CD14-positive monocyte (primary cell): ENCODE measurements around the gene SEMA7A. TPM values are rescaled to one million over a fixed set of nuclear protein-coding genes. Genes with fewer than 3 reads are reported as not detected.

ENCODE experiments used
- DNase-seq, 3 donors: peaks; one replicate each; pipeline ENCODE4 v3.0.0-alpha.2; 2011 to 2022
- H2AFZ ChIP-seq: 2 replicates; pipeline ENCODE4 v1.6.0; 2012; ENCODE audit warnings: mild to moderate bottlenecking, low read depth, low read length, inconsistent platforms; ENCODE audit not compliant: insufficient read depth, poor library complexity, severe bottlenecking
- H3K27ac ChIP-seq, 2 donors: 1 replicate in 1 of 2; 2 replicates in 1 of 2; pipeline ENCODE4 v1.5.1; 2012 to 2013; ENCODE audit warnings: low read length in 2 of 2, control low read depth in 1 of 2, inconsistent platforms in 1 of 2, low read depth in 1 of 2, mild to moderate bottlenecking in 1 of 2
- H3K27me3 ChIP-seq, 2 donors: one replicate each; pipeline versions ENCODE4 v1.6.0 to v1.6.1; 2011 to 2013; ENCODE audit warnings: low read length in 2 of 2; ENCODE audit not compliant: control insufficient read depth in 2 of 2, insufficient read depth in 2 of 2
- H3K36me3 ChIP-seq, 2 donors: replicated peaks in 1 of 2; 1 replicate in 1 of 2; 2 replicates in 1 of 2; pipeline versions ENCODE4 v1.5.1 to v1.6.1; 2012 to 2013; ENCODE audit warnings: low read length in 2 of 2, control low read depth in 1 of 2, inconsistent platforms in 1 of 2, mild to moderate bottlenecking in 1 of 2; ENCODE audit not compliant: insufficient read depth in 2 of 2, control insufficient read depth in 1 of 2
- H3K4me1 ChIP-seq, 2 donors: 1 replicate in 1 of 2; 2 replicates in 1 of 2; pipeline versions ENCODE4 v1.5.1 to v1.6.1; 2012 to 2013; ENCODE audit warnings: low read length in 2 of 2, control low read depth in 1 of 2, inconsistent platforms in 1 of 2, mild to moderate bottlenecking in 1 of 2, moderate library complexity in 1 of 2; ENCODE audit not compliant: insufficient read depth in 2 of 2, control insufficient read depth in 1 of 2
- H3K4me2 ChIP-seq: replicated peaks from 2 replicates; pipeline ENCODE3; 2012; ENCODE audit warnings: low read length, moderate library complexity, mild to moderate bottlenecking; ENCODE audit not compliant: poor library complexity, severe bottlenecking; ENCODE audit errors: extremely low read depth
- H3K4me3 ChIP-seq, 3 experiments: fragments of 200-600 bp in 1 of 3; sonication (generic) in 1 of 3; replicated peaks in 1 of 3; 1 replicate in 2 of 3; 2 replicates in 1 of 3; pipeline ENCODE4 v1.5.1; 2011 to 2013; ENCODE audit warnings: low read length in 3 of 3, mild to moderate bottlenecking in 3 of 3, control low read depth in 2 of 3, low read depth in 2 of 3, inconsistent platforms in 1 of 3, moderate library complexity in 1 of 3
- H3K79me2 ChIP-seq: 2 replicates; pipeline ENCODE4 v1.6.0; 2012; ENCODE audit warnings: mild to moderate bottlenecking, control low read depth, inconsistent platforms, low read length, moderate library complexity; ENCODE audit not compliant: insufficient read depth
- H3K9ac ChIP-seq: 2 replicates; pipeline ENCODE4 v1.6.0; 2017; ENCODE audit warnings: low read length, mild to moderate bottlenecking; ENCODE audit not compliant: insufficient read depth, poor library complexity, severe bottlenecking
- H3K9me3 ChIP-seq, 2 donors: replicated peaks in 1 of 2; 1 replicate in 1 of 2; 2 replicates in 1 of 2; pipeline versions ENCODE4 v1.5.1 to v1.6.1; 2012 to 2013; ENCODE audit warnings: low read length in 2 of 2, control low read depth in 1 of 2; ENCODE audit not compliant: control insufficient read depth in 1 of 2, insufficient read depth in 1 of 2
- H4K20me1 ChIP-seq: 2 replicates; pipeline ENCODE4 v1.6.0; 2012; ENCODE audit warnings: mild to moderate bottlenecking, low read length, control low read depth, moderate library complexity; ENCODE audit not compliant: insufficient read depth
- H3K27ac Mint-ChIP-seq, 7 donors: one replicate each; pipeline ENCODE4 v1.8.0; 2020; ENCODE audit warnings: mild to moderate bottlenecking in 7 of 7, mixed read lengths in 7 of 7, moderate library complexity in 6 of 7, inconsistent platforms in 2 of 7
- H3K27me3 Mint-ChIP-seq, 3 donors: one replicate each; pipeline ENCODE4 v1.8.0; 2021 to 2022; ENCODE audit warnings: low read depth in 3 of 3, mild to moderate bottlenecking in 3 of 3, mixed read lengths in 3 of 3, moderate library complexity in 3 of 3, inconsistent platforms in 1 of 3
- H3K36me3 Mint-ChIP-seq, 2 donors: one replicate each; pipeline ENCODE4 v1.8.0; 2020; ENCODE audit warnings: mixed read lengths in 2 of 2, inconsistent platforms in 1 of 2, mild to moderate bottlenecking in 1 of 2
- H3K4me1 Mint-ChIP-seq: one replicate; pipeline ENCODE4 v1.8.0; 2020; ENCODE audit warnings: mild to moderate bottlenecking, mixed read lengths
- H3K4me3 Mint-ChIP-seq, 2 donors: one replicate each; pipeline ENCODE4 v1.8.0; 2020; ENCODE audit warnings: mild to moderate bottlenecking in 2 of 2, mixed read lengths in 2 of 2, moderate library complexity in 1 of 2
- H3K9me3 Mint-ChIP-seq, 7 donors: one replicate each; pipeline ENCODE4 v1.8.0; 2020 to 2022; ENCODE audit warnings: mixed read lengths in 7 of 7, mild to moderate bottlenecking in 6 of 7, moderate library complexity in 6 of 7, inconsistent platforms in 2 of 7
- WGBS: methylation state at CpG from one replicate; pipeline ENCODE4 v1.1.5; 2013; ENCODE audit warnings: missing lambda C conversion rate; ENCODE audit not compliant: insufficient coverage; 5-methylcytosine and 5-hydroxymethylcytosine counted together
- intact Hi-C, 2 donors: fragments of 100-400 bp; cut with micrococcal nuclease; formaldehyde crosslinking; loops; one replicate each; pipeline versions ENCODE4 v1.15.0 to v1.15.1; 2023
- polyA plus RNA-seq, 3 donors: library from polyadenylated mRNA; depleted of rRNA in 1 of 3; unstranded in 2 of 3; stranded (reverse) in 1 of 3; fragments of 300-500 nt in 2 of 3; fragments of >200 nt in 1 of 3; fragmentation: Illumina TruSeq in 2 of 3; gene quantifications; 1 replicate in 2 of 3; 2 replicates in 1 of 3; pipeline ENCODE4 v1.2.3, GENCODE V29; 2012 to 2021
- TF ChIP-seq, protein P1 (sequence below): fragments of 200-600 bp; IDR thresholded peaks from one replicate; pipeline ENCODE4 v1.8.0; 2022; ENCODE audit warnings: antibody characterized with exemption, mild to moderate bottlenecking

SEMA7A gene
- polyA plus RNA-seq, 3 donors, result 0.04 to 4.8 (median 0.15) TPM

DNA sequence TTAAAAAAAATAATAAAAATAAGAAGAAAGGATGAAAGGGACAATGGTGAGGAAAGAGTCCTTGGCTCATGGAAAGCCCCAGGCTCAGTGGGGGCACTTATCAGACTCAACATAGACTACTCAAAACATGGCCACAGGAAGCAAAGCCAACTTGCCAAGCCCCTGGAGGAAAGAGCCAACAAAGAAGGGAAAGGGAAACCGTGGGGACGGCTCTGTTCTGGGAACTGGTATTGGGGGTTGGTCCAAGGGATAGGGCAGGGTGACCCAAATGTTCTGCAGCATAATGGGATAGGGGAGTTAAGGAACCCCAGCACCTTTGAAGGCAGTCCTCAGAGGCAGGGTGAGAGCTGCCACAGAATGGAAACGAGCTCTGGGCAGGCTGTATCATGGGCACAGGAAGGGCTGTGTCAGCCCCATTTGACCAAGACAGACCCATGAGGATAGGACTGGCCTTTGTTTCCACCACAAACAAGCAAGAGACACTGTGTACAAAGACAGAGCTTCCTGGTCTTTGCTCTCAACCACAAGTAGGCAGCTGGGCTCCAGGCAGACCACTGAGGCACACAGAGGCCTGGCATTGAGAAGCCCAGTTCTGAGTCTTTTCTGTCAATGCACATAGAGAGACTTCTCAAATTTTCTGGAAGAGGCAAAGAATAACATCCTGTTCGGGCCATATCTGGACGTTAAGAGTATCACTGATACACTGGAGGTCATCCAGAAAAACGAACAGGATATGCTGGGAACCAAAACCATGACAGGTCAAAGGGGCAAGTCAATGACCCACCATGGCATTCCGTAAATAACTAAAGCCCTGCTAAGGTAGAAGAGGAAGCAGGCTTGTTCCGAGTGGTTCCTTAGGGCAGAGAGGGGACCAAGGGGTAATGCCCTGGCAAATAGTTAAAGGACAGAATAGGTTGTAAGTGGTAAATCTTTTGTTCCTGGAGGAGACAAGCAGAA is 10.6 kb upstream of the SEMA7A start:
- peak overlapping the region in 1 of 7 donors; percentile 27 for H3K27ac Mint-ChIP-seq
- no peak overlapping the region for H3K9ac ChIP-seq
- intact Hi-C loops, result no loop called here
- DNase-seq, result no peak
- H3K36me3 Mint-ChIP-seq, result peaks cover 50 to 53% of the 10 kb centered on the region in 2 donors
- H3K4me2 ChIP-seq, result no peak overlapping the region
- H3K4me3 Mint-ChIP-seq, result no peak overlapping the region
- H3K9me3 ChIP-seq, result no peaks in the 10 kb centered on the region
- H2AFZ ChIP-seq, result no peak overlapping the region
- no peaks in the 10 kb centered on the region for H3K4me1 Mint-ChIP-seq
- H3K4me3 ChIP-seq, result no peak overlapping the region
- H3K27me3 ChIP-seq, result no peaks in the 10 kb centered on the region
- no peaks in the 10 kb centered on the region for H3K9me3 Mint-ChIP-seq
- no peaks in the 10 kb centered on the region for H4K20me1 ChIP-seq
- H3K36me3 ChIP-seq, result peaks cover 44 to 53% of the 10 kb centered on the region in 2 donors
- H3K27ac ChIP-seq, result no peak overlapping the region
- H3K79me2 ChIP-seq, result no peaks in the 10 kb centered on the region
- no peaks in the 10 kb centered on the region for H3K4me1 ChIP-seq
- 88% methylated on average over 8 of the region's 8 CpGs for WGBS
- H3K27me3 Mint-ChIP-seq, result peaks cover 2 to 5% (median 2%) of the 10 kb centered on the region in 3 donors
- TF ChIP-seq, protein P1, sequence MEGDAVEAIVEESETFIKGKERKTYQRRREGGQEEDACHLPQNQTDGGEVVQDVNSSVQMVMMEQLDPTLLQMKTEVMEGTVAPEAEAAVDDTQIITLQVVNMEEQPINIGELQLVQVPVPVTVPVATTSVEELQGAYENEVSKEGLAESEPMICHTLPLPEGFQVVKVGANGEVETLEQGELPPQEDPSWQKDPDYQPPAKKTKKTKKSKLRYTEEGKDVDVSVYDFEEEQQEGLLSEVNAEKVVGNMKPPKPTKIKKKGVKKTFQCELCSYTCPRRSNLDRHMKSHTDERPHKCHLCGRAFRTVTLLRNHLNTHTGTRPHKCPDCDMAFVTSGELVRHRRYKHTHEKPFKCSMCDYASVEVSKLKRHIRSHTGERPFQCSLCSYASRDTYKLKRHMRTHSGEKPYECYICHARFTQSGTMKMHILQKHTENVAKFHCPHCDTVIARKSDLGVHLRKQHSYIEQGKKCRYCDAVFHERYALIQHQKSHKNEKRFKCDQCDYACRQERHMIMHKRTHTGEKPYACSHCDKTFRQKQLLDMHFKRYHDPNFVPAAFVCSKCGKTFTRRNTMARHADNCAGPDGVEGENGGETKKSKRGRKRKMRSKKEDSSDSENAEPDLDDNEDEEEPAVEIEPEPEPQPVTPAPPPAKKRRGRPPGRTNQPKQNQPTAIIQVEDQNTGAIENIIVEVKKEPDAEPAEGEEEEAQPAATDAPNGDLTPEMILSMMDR, result no peak

DNA sequence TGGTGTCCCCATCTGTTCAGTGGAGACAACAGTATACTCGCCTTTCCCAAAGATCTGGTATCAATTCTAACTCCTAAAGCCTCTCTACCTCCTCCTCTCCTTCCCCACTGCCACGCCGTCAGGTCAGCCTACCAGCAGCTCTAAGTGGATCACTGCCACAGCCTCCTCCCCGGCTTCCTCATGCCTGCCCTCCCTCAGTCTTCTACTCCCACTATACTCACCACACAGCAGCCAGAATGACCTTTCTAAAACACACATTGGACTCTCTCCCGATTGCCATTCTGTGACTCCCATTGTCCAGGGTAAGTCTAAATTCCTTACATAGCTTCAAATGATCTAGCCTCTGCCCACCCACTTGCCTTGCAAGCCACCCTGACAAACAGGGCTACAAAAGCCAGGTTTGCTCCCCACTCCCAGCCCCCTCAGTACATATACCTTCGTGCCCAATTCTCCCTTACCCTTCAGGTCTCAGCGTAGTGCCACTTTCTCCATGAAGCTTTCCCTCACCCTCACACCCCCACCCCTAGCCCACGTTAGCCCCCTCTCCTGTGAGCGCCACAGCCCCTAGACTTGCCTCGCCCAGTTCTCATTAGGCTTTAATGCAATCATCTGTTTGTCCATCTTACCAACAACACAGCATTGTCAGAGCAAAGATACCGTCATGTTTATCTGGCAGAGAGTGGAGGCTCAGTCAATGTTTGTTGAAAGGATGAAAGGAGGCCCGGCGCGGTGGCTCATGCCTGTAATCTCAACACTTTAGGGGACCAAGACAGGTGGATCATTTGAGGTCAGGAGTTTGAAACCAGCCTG is 9.5 kb upstream of the SEMA7A start:
- H3K9me3 ChIP-seq, result no peaks in the 10 kb centered on the region
- H3K4me1 Mint-ChIP-seq, result no peaks in the 10 kb centered on the region
- H3K79me2 ChIP-seq, result no peaks in the 10 kb centered on the region
- peaks cover 33 to 42% of the 10 kb centered on the region in 2 donors for H3K36me3 ChIP-seq
- no peaks in the 10 kb centered on the region for H4K20me1 ChIP-seq
- H3K36me3 Mint-ChIP-seq, result peaks cover 40 to 42% of the 10 kb centered on the region in 2 donors
- H3K27ac ChIP-seq, result no peak overlapping the region
- no peaks in the 10 kb centered on the region for H3K27me3 ChIP-seq
- H3K9me3 Mint-ChIP-seq, result no peaks in the 10 kb centered on the region
- peaks cover 2 to 3% (median 2%) of the 10 kb centered on the region in 3 donors for H3K27me3 Mint-ChIP-seq
- intact Hi-C loops, result no loop called here
- H3K4me1 ChIP-seq, result no peaks in the 10 kb centered on the region
- no peak overlapping the region for H3K9ac ChIP-seq
- no peak overlapping the region for H3K4me3 ChIP-seq
- no peak overlapping the region for H3K4me2 ChIP-seq
- H3K4me3 Mint-ChIP-seq, result no peak overlapping the region
- no peak for DNase-seq
- no peak overlapping the region for H2AFZ ChIP-seq
- no peak overlapping the region for H3K27ac Mint-ChIP-seq
- 98% methylated on average over 7 of the region's 14 CpGs for WGBS
- TF ChIP-seq, protein P1, result no peak
